HCT116 (cell line): ENCODE results near the gene COA7. TPM values are rescaled to one million over a fixed set of nuclear protein-coding genes. Genes with fewer than 3 reads are reported as not detected.

ENCODE experiments used
- ATAC-seq: fragments of 200-7000 bp; cut with Tn5 transposase; 2 replicates; pipeline ENCODE4 v1.9.1; 2020; ENCODE audit warnings: mild to moderate bottlenecking, moderate library complexity
- BruUV-seq: library from RNA; stranded (reverse); fragments of 400-500 nt; replicated peaks from 2 replicates; lab custom pipeline; 2021; lab: Mats Ljungman, UMichigan
- CTCF ChIA-PET: fragments of 300-600 bp; sonication (Branson Sonifier 250); formaldehyde crosslinking; loops from one replicate; lab custom pipeline; 2021; ENCODE audit warnings: antibody characterized with exemption; lab: Charles Lee
- POLR2A ChIA-PET: fragments of 300-600, 350-600 bp; sonication (Branson Sonifier 250); formaldehyde crosslinking; loops from one replicate; lab custom pipeline; 2021; ENCODE audit warnings: antibody characterized with exemption; lab: Charles Lee
- RAD21 ChIA-PET, 2 experiments: fragments of 300-600 bp; sonication (Branson Sonifier 250); formaldehyde crosslinking; loops; one replicate each; lab custom pipeline; 2023; ENCODE audit warnings: low total read pairs in 2 of 2; ENCODE audit not compliant: uncharacterized antibody in 2 of 2, unreplicated experiment in 2 of 2, low non-redundant PET in 1 of 2; lab: Charles Lee
- DNase-seq: peaks from one replicate; pipeline ENCODE4 v3.0.0-alpha.2; 2010; ENCODE audit warnings: low read depth, low spot score
- H2AFZ ChIP-seq: fragments of 200-600 bp; shearing (Covaris generic), sonication (generic); 2 replicates; pipeline ENCODE4 v1.6.1; 2017; ENCODE audit warnings: low read depth, mixed run types, mixed read lengths, antibody characterized with exemption, low read length; ENCODE audit not compliant: poor library complexity, severe bottlenecking
- H3K27ac ChIP-seq: 2 replicates; pipeline ENCODE4 v1.5.1; 2012; ENCODE audit warnings: low read depth, low read length
- H3K27me3 ChIP-seq: fragments of 200-600 bp; sonication (generic); 2 replicates; pipeline ENCODE4 v1.6.1; 2016; ENCODE audit warnings: mixed run types, low read length, mixed read lengths; ENCODE audit not compliant: insufficient read depth
- H3K36me3 ChIP-seq, 2 experiments: fragments of 200-500 bp in 1 of 2; fragments of 200-600 bp in 1 of 2; sonication (Bioruptor generic) in 1 of 2; sonication (generic) in 1 of 2; 2 replicates each; pipeline versions ENCODE4 v1.5.1 to v1.6.1; 2014 to 2016; ENCODE audit warnings: low read length in 2 of 2, inconsistent platforms in 1 of 2, mixed read lengths in 1 of 2, mixed run types in 1 of 2; ENCODE audit not compliant: insufficient read depth in 2 of 2, control insufficient read depth in 1 of 2
- H3K4me1 ChIP-seq, 2 experiments: fragments of 200-600 bp in 1 of 2; sonication (generic) in 1 of 2; 2 replicates each; pipeline versions ENCODE4 v1.5.1 to v1.6.1; 2012 to 2017; ENCODE audit warnings: low read length in 2 of 2, inconsistent platforms in 1 of 2, mild to moderate bottlenecking in 1 of 2, mixed read lengths in 1 of 2, mixed run types in 1 of 2, moderate library complexity in 1 of 2; ENCODE audit not compliant: insufficient read depth in 2 of 2, control insufficient read depth in 1 of 2
- H3K4me2 ChIP-seq: fragments of 200-600 bp; sonication (generic); 2 replicates; pipeline ENCODE4 v1.6.1; 2017; ENCODE audit warnings: mixed run types, low read length, mixed read lengths
- H3K4me3 ChIP-seq, 2 experiments: fragments of 200-600 bp in 1 of 2; sonication (generic) in 1 of 2; replicated peaks in 1 of 2; 2 replicates each; pipeline ENCODE4 v1.5.1; 2011 to 2016; ENCODE audit warnings: low read length in 2 of 2, control low read depth in 1 of 2, low read depth in 1 of 2, mild to moderate bottlenecking in 1 of 2, mixed read lengths in 1 of 2, mixed run types in 1 of 2
- H3K79me2 ChIP-seq: fragments of 200-600 bp; sonication (generic); 2 replicates; pipeline ENCODE4 v1.6.1; 2017; ENCODE audit warnings: mild to moderate bottlenecking, mixed run types, low read length, moderate library complexity, mixed read lengths; ENCODE audit not compliant: insufficient read depth
- H3K9ac ChIP-seq: fragments of 200-600 bp; sonication (generic); 2 replicates; pipeline ENCODE4 v1.6.1; 2016; ENCODE audit warnings: low read length, mixed read lengths
- H3K9me2 ChIP-seq: fragments of 200-600 bp; sonication (generic), shearing (Covaris generic); 2 replicates; pipeline ENCODE4 v1.6.1; 2017; ENCODE audit warnings: mixed run types, mild to moderate bottlenecking, moderate library complexity; ENCODE audit not compliant: insufficient read depth
- H3K9me3 ChIP-seq, 2 experiments: fragments of 200-500 bp in 1 of 2; fragments of 200-600 bp in 1 of 2; sonication (Bioruptor generic) in 1 of 2; sonication (generic) in 1 of 2; 2 replicates each; pipeline ENCODE4 v1.6.1; 2014 to 2017; ENCODE audit warnings: low read length in 2 of 2, mixed read lengths in 2 of 2, inconsistent platforms in 1 of 2, low read depth in 1 of 2, mild to moderate bottlenecking in 1 of 2, mixed run types in 1 of 2, moderate library complexity in 1 of 2; ENCODE audit not compliant: control insufficient read depth in 1 of 2, insufficient read depth in 1 of 2
- H4K20me1 ChIP-seq: fragments of 200-600 bp; sonication (generic), shearing (Covaris generic); 2 replicates; pipeline ENCODE4 v1.6.1; 2017; ENCODE audit warnings: mixed run types, mild to moderate bottlenecking, moderate library complexity; ENCODE audit not compliant: insufficient read depth
- CBX3 ChIP-seq: IDR thresholded peaks from 2 replicates; pipeline ENCODE4 v1.6.1; 2012; ENCODE audit warnings: low read depth
- EZH2 ChIP-seq: fragments of 200-600 bp; sonication (generic); IDR thresholded peaks from 2 replicates; pipeline ENCODE4 v1.6.1; 2017; ENCODE audit warnings: antibody characterized with exemption, mixed run types
- EZH2phosphoT487 ChIP-seq: fragments of 200-600 bp; IDR thresholded peaks from 2 replicates; pipeline ENCODE4 v1.6.1; 2018; ENCODE audit warnings: antibody characterized with exemption, borderline replicate concordance
- SP1 ChIP-seq: IDR thresholded peaks from 2 replicates; pipeline ENCODE4 v1.6.1; 2012; ENCODE audit warnings: low read depth
- TCF7L2 ChIP-seq: IDR thresholded peaks from 2 replicates; pipeline ENCODE4 v1.7.0; 2011; ENCODE audit warnings: borderline replicate concordance, inconsistent platforms; ENCODE audit not compliant: insufficient read depth, insufficient read length; ENCODE audit errors: extremely low read depth
- ZNF274 ChIP-seq: fragments of 200-500 bp; sonication (Bioruptor generic); IDR thresholded peaks from 2 replicates; pipeline ENCODE4 v1.6.1; 2014; ENCODE audit warnings: mild to moderate bottlenecking, low read depth, low read length, inconsistent platforms
- intact Hi-C: fragments of 100-400 bp; cut with micrococcal nuclease; formaldehyde crosslinking; loops from 2 replicates; pipeline ENCODE4 v1.10.0; 2022
- total RNA-seq: library from RNA; stranded (reverse); gene quantifications from one replicate; pipeline ENCODE4 v1.2.1, GENCODE V29; 2021; ENCODE audit not compliant: unreplicated experiment
- TF ChIP-seq, protein P1 (sequence below): IDR thresholded peaks from 2 replicates; pipeline ENCODE4 v1.6.1; 2012
- TF ChIP-seq, protein P2 (sequence below): IDR thresholded peaks from 2 replicates; pipeline ENCODE4 v1.6.1; 2011; ENCODE audit warnings: mild to moderate bottlenecking, low read length, moderate library complexity; ENCODE audit not compliant: insufficient replicate concordance; ENCODE audit errors: extremely low read depth
- TF ChIP-seq, protein P3 (sequence below): IDR thresholded peaks from 2 replicates; pipeline ENCODE4 v1.6.1; 2012
- TF ChIP-seq, protein P4 (sequence below), 3 experiments: fragments of 200-600 bp in 1 of 3; sonication (generic) in 1 of 3; IDR thresholded peaks in 2 of 3; conservative IDR thresholded peaks in 1 of 3; 2 replicates each; pipeline ENCODE4 v1.5.1; 2012 to 2017; ENCODE audit warnings: low read depth in 2 of 3, low read length in 2 of 3, antibody characterized with exemption in 1 of 3, borderline replicate concordance in 1 of 3, control low read depth in 1 of 3, mild to moderate bottlenecking in 1 of 3, mixed read lengths in 1 of 3, mixed run types in 1 of 3, moderate library complexity in 1 of 3; ENCODE audit not compliant: insufficient read depth in 1 of 3

Gene COA7
- total RNA-seq, 1 experiment from 2014 or later, result 43.6 TPM

DNA sequence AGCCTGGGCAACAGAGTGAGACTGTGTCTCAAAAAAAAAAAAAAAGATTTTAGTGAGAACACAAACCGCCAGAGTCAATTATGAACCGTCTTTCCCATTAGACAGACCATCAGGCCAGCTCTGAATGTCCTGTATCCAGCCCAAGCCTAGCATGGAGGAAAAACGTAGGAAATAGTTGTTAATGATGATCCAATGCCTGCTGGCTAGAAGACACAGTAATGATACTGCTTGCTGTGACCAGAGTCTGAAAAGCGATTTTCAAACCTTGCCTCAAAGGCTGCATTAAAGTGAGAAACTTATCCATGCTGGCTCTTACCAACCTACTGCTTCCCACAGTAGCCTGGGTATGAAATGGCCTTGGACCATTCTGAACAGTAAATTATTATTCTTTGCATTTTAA is 17.0 kb downstream of the COA7 start:
- Histone ChIP-seq H3K4me2 (no peak overlapping the region), H3K4me1 (no peaks in the 10 kb centered on the region), H3K9me2 (no peaks in the 10 kb centered on the region), H3K79me2 (no peaks in the 10 kb centered on the region), H3K9ac (no peak overlapping the region), H3K4me3 (no peak overlapping the region), H4K20me1 (0 out of 2 replicates have a peak, but pooled peaks cover 3% of the 10 kb centered on the region), H3K36me3 (peaks cover 5 to 9% of the 10 kb centered on the region in 2 experiments; a peak in 3 of 4 replicates), H3K27ac (no peak overlapping the region), H2AFZ (no peak overlapping the region), H3K9me3 (no peaks in the 10 kb centered on the region), H3K27me3 (no peaks in the 10 kb centered on the region)
- ChIA-PET POLR2A (no interaction called here), CTCF (no interaction called here), RAD21 (no interaction called here)
- TF ChIP-seq, protein P1, sequence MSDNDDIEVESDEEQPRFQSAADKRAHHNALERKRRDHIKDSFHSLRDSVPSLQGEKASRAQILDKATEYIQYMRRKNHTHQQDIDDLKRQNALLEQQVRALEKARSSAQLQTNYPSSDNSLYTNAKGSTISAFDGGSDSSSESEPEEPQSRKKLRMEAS, result no peak
- TF ChIP-seq, protein P2, sequence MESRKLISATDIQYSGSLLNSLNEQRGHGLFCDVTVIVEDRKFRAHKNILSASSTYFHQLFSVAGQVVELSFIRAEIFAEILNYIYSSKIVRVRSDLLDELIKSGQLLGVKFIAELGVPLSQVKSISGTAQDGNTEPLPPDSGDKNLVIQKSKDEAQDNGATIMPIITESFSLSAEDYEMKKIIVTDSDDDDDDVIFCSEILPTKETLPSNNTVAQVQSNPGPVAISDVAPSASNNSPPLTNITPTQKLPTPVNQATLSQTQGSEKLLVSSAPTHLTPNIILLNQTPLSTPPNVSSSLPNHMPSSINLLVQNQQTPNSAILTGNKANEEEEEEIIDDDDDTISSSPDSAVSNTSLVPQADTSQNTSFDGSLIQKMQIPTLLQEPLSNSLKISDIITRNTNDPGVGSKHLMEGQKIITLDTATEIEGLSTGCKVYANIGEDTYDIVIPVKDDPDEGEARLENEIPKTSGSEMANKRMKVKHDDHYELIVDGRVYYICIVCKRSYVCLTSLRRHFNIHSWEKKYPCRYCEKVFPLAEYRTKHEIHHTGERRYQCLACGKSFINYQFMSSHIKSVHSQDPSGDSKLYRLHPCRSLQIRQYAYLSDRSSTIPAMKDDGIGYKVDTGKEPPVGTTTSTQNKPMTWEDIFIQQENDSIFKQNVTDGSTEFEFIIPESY, result no peak
- no peak for TF ChIP-seq ZNF274
- TF ChIP-seq, protein P3, sequence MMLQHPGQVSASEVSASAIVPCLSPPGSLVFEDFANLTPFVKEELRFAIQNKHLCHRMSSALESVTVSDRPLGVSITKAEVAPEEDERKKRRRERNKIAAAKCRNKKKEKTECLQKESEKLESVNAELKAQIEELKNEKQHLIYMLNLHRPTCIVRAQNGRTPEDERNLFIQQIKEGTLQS, result no peak
- TF ChIP-seq, protein P4, sequence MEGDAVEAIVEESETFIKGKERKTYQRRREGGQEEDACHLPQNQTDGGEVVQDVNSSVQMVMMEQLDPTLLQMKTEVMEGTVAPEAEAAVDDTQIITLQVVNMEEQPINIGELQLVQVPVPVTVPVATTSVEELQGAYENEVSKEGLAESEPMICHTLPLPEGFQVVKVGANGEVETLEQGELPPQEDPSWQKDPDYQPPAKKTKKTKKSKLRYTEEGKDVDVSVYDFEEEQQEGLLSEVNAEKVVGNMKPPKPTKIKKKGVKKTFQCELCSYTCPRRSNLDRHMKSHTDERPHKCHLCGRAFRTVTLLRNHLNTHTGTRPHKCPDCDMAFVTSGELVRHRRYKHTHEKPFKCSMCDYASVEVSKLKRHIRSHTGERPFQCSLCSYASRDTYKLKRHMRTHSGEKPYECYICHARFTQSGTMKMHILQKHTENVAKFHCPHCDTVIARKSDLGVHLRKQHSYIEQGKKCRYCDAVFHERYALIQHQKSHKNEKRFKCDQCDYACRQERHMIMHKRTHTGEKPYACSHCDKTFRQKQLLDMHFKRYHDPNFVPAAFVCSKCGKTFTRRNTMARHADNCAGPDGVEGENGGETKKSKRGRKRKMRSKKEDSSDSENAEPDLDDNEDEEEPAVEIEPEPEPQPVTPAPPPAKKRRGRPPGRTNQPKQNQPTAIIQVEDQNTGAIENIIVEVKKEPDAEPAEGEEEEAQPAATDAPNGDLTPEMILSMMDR (IDR thresholded peaks at IDR 0.05 in 2 of 3, conservative IDR thresholded peaks at IDR 0.05 in 1 of 3; ENCODE audit: borderline replicate concordance in 1 of 3, insufficient read depth in 1 of 3, low read depth in 2 of 3, low read length in 2 of 3), result no peak
- TF ChIP-seq CBX3, result no peak
- TF ChIP-seq EZH2, result no peak
- TF ChIP-seq SP1, result no peak
- TF ChIP-seq TCF7L2, result no peak
- TF ChIP-seq EZH2phosphoT487, result no peak
- no TSS peak for BruUV-seq
- DNase-seq (no peak), ATAC-seq (no peak)
- intact Hi-C loops, result no loop called here
